ENCODE measurements around the gene SH3BP1.

DNA sequence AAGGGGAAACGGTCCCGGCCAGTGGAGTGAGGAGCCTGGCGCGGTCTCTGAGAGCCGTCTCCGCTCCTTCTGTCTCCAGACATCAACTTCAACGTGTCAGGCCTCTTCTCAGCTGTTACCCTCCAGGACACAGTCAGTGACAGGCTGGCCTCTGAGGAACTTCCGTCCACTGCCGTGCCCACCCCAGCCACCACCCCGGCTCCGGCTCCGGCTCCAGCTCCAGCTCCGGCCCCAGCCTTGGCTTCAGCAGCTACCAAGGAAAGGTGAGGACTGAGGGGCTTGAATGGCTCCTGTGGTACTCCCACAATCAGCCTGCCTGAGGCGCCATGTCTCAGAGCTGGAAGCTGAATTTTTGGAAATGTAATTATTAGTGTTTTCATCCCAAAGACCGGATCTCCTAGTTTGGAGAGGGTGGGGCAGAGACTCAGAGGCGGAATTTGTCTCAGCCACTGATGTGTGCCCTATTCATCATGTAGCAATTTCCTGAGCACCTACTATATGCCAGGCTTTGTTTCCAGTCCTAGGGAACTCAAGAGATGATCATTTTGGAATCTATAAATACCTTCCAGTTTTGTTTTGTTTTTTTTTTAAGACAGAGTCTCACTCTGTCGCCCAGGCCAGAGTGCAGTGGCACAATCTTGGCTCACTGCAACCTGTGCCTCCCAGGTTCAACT is 11.1 kb downstream of the SH3BP1 start:
- TF ChIP-seq POLR2A (IDR thresholded peaks at IDR 0.05; ENCODE audit: low read depth, low read length) (no peak), POLR2AphosphoS5 (IDR thresholded peaks at IDR 0.05; ENCODE audit: low read depth, low read length) (no peak), TAF1 (IDR thresholded peaks at IDR 0.05; ENCODE audit: borderline replicate concordance, low read depth, low read length) (no peak)

Data from GM12892 (cell line).